ENCODE measurements around the gene OSTN. TPM values are rescaled to one million over a fixed set of nuclear protein-coding genes. Genes with fewer than 3 reads are reported as not detected.
A peak's percentile ranks its signal among the peaks of the same experiment; 100 is the strongest.

OSTN gene
- total RNA-seq, 2 experiments from 2014 or later: not detected

GRCh38 chr3:191294291-191294690 is 95.2 kb downstream of the OSTN start:
- H3K27me3 Mint-ChIP-seq: no peaks in the 10 kb centered on the region
- POLR2A ChIA-PET: no interaction called here
- H3K9me3 Mint-ChIP-seq: peaks cover 1% of the 10 kb centered on the region
- no peak overlapping the region for H3K4me3 Mint-ChIP-seq
- ATAC-seq (no peak), DNase-seq (no peak)
- intact Hi-C loops (cut with micrococcal nuclease): no loop called here
- H3K27ac Mint-ChIP-seq: no peak overlapping the region
- TF ChIP-seq CTCF (IDR thresholded peaks at IDR 0.05): no peak
- H3K36me3 Mint-ChIP-seq (ENCODE audit: low read depth): no peaks in the 10 kb centered on the region
- H3K4me1 Mint-ChIP-seq (ENCODE audit: low read depth): peaks cover 2% of the 10 kb centered on the region
- CTCF ChIA-PET: no interaction called here

- intact Hi-C loops (cut with micrococcal nuclease): no loop called here
- ATAC-seq (no peak), DNase-seq (no peak)
- CTCF ChIA-PET: no interaction called here
- Mint-ChIP-seq H3K4me1 (ENCODE audit: low read depth) (no peaks in the 10 kb centered on the region), H3K9me3 (peaks cover 1% of the 10 kb centered on the region), H3K36me3 (ENCODE audit: low read depth) (no peaks in the 10 kb centered on the region), H3K27ac (no peak overlapping the region), H3K27me3 (no peaks in the 10 kb centered on the region), H3K4me3 (no peak overlapping the region)
- TF ChIP-seq CTCF (IDR thresholded peaks at IDR 0.05): no peak
- POLR2A ChIA-PET: no interaction called here
Measured at GRCh38 chr3:191296041-191296541, 97.0 kb downstream of the OSTN start.

- intact Hi-C loops (cut with micrococcal nuclease): no loop called here
- no peaks in the 10 kb centered on the region for H3K36me3 Mint-ChIP-seq (ENCODE audit: low read depth)
- H3K27me3 Mint-ChIP-seq: no peaks in the 10 kb centered on the region
- no peak overlapping the region for H3K4me3 Mint-ChIP-seq
- no peak overlapping the region for H3K27ac Mint-ChIP-seq
- no peak for ATAC-seq
- ChIA-PET CTCF (no interaction called here), POLR2A (no interaction called here)
- no peaks in the 10 kb centered on the region for H3K4me1 Mint-ChIP-seq (ENCODE audit: low read depth)
- no peaks in the 10 kb centered on the region for H3K9me3 Mint-ChIP-seq
- DNase-seq: no peak
- no peak for TF ChIP-seq CTCF (IDR thresholded peaks at IDR 0.05)
Measured at GRCh38 chr3:191298846-191299245, 99.8 kb downstream of the OSTN start.

- ChIA-PET CTCF (no interaction called here), POLR2A (no interaction called here)
- no peaks in the 10 kb centered on the region for H3K4me1 Mint-ChIP-seq (ENCODE audit: low read depth)
- peak; percentile 2 for DNase-seq
- H3K9me3 Mint-ChIP-seq: no peaks in the 10 kb centered on the region
- H3K4me3 Mint-ChIP-seq: no peak overlapping the region
- no peak for TF ChIP-seq CTCF (IDR thresholded peaks at IDR 0.05)
- ATAC-seq: no peak
- H3K36me3 Mint-ChIP-seq (ENCODE audit: low read depth): no peaks in the 10 kb centered on the region
- H3K27ac Mint-ChIP-seq: no peak overlapping the region
- intact Hi-C loops (cut with micrococcal nuclease): no loop called here
- no peaks in the 10 kb centered on the region for H3K27me3 Mint-ChIP-seq
Measured at GRCh38 chr3:191300422-191300821, 101.4 kb downstream of the OSTN start.

GRCh38 chr3:191301017-191301416 is 102.0 kb downstream of the OSTN start:
- no peak for TF ChIP-seq CTCF (IDR thresholded peaks at IDR 0.05)
- no peaks in the 10 kb centered on the region for H3K4me1 Mint-ChIP-seq (ENCODE audit: low read depth)
- no peaks in the 10 kb centered on the region for H3K36me3 Mint-ChIP-seq (ENCODE audit: low read depth)
- H3K4me3 Mint-ChIP-seq: no peak overlapping the region
- intact Hi-C loops (cut with micrococcal nuclease): no loop called here
- no peak for ATAC-seq
- DNase-seq: no peak
- H3K27ac Mint-ChIP-seq: no peak overlapping the region
- H3K9me3 Mint-ChIP-seq: no peaks in the 10 kb centered on the region
- H3K27me3 Mint-ChIP-seq: no peaks in the 10 kb centered on the region
- CTCF ChIA-PET: no interaction called here
- POLR2A ChIA-PET: no interaction called here

All from activated CD8-positive, alpha-beta T cell treated with anti-CD3 and anti-CD28 coated beads for 36 hours (primary cell).